Osteoblast (primary cell): ENCODE results near the gene KLHL29. TPM values are rescaled to one million over a fixed set of nuclear protein-coding genes. Genes with fewer than 3 reads are reported as not detected.
"Not testable (repeated sequence)": the region's sequence is repeated elsewhere in the genome, so short reads cannot be mapped to it uniquely, and the experiment has no call there.

Experiments
- DNase-seq: peaks from one replicate; pipeline ENCODE4 v3.0.0; 2011; ENCODE audit warnings: low spot score, mixed read lengths; ENCODE audit not compliant: insufficient read length; ENCODE audit errors: missing footprints
- H2AFZ ChIP-seq: 2 replicates; pipeline ENCODE4 v1.6.0; 2011; ENCODE audit warnings: mild to moderate bottlenecking, low read length
- H3K27ac ChIP-seq: 2 replicates; pipeline ENCODE4 v1.5.1; 2011; ENCODE audit warnings: mild to moderate bottlenecking, low read depth, low read length, moderate library complexity
- H3K27me3 ChIP-seq: 2 replicates; pipeline ENCODE4 v1.6.0; 2012; ENCODE audit warnings: mild to moderate bottlenecking, control low read depth, inconsistent platforms, low read length, moderate library complexity; ENCODE audit not compliant: insufficient read depth
- H3K36me3 ChIP-seq: 2 replicates; pipeline ENCODE4 v1.5.1; 2011; ENCODE audit warnings: mild to moderate bottlenecking, low read length, control low read depth, moderate library complexity; ENCODE audit not compliant: insufficient read depth
- H3K4me1 ChIP-seq: 2 replicates; pipeline ENCODE4 v1.5.1; 2011; ENCODE audit warnings: mild to moderate bottlenecking, low read length, control low read depth, moderate library complexity; ENCODE audit not compliant: insufficient read depth
- H3K4me2 ChIP-seq: 2 replicates; pipeline ENCODE4 v1.6.0; 2011; ENCODE audit warnings: mild to moderate bottlenecking, low read length; ENCODE audit not compliant: insufficient read depth
- H3K4me3 ChIP-seq: fragments of 200-600 bp; sonication (generic); 3 replicates; pipeline ENCODE4 v1.5.1; 2012; ENCODE audit warnings: mild to moderate bottlenecking, low read length, inconsistent platforms; ENCODE audit not compliant: insufficient read depth
- H3K79me2 ChIP-seq: 2 replicates; pipeline ENCODE4 v1.6.0; 2012; ENCODE audit warnings: mild to moderate bottlenecking, low read length, control low read depth, inconsistent platforms; ENCODE audit not compliant: insufficient read depth
- H3K9me3 ChIP-seq: 2 replicates; pipeline ENCODE4 v1.5.1; 2011; ENCODE audit warnings: low read depth, low read length, control low read depth
- H4K20me1 ChIP-seq: 2 replicates; pipeline ENCODE4 v1.6.0; 2012; ENCODE audit warnings: mild to moderate bottlenecking, low read length, control low read depth; ENCODE audit not compliant: insufficient read depth
- total RNA-seq: library from RNA; depleted of rRNA; stranded (reverse); fragments of >200 nt; gene quantifications from 2 replicates; pipeline ENCODE4 v1.2.3, GENCODE V29; 2012
- TF ChIP-seq, protein P1 (sequence below): IDR thresholded peaks from 2 replicates; pipeline ENCODE4 v1.5.1; 2011; ENCODE audit warnings: mild to moderate bottlenecking, low read depth, low read length, moderate library complexity; ENCODE audit errors: extremely low read depth

Gene KLHL29
- total RNA-seq, 1 donor: 3.3 TPM

DNA sequence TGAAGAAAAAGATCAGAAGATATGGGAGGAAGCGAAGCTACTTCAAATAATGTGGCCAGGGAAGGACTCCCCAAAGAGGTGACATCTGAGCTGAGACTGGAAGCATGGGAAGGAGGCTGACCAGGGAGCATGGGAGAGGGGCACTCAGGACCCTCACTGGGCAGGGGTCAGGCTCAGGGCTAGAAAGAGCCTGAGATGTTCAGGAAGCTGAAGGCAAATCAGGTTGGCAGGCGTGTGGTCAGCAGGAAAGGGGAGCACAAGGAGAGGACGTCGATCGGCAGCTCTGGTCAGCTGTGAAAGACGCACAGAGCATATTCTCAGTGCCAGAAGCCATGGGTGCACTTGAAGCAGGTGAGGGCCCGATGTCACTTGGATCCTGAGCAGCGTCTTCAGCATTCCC lies 38.2 kb upstream of the KLHL29 start:
- Histone ChIP-seq H3K36me3 (no peaks in the 10 kb centered on the region), H2AFZ (no peak overlapping the region), H3K4me3 (no peak overlapping the region), H3K4me2 (no peak overlapping the region), H3K27me3 (no peaks in the 10 kb centered on the region), H3K9me3 (no peaks in the 10 kb centered on the region), H4K20me1 (no peaks in the 10 kb centered on the region), H3K4me1 (peaks cover 6% of the 10 kb centered on the region), H3K27ac (no peak overlapping the region), H3K79me2 (no peaks in the 10 kb centered on the region)
- no peak for DNase-seq
- TF ChIP-seq, protein P1, sequence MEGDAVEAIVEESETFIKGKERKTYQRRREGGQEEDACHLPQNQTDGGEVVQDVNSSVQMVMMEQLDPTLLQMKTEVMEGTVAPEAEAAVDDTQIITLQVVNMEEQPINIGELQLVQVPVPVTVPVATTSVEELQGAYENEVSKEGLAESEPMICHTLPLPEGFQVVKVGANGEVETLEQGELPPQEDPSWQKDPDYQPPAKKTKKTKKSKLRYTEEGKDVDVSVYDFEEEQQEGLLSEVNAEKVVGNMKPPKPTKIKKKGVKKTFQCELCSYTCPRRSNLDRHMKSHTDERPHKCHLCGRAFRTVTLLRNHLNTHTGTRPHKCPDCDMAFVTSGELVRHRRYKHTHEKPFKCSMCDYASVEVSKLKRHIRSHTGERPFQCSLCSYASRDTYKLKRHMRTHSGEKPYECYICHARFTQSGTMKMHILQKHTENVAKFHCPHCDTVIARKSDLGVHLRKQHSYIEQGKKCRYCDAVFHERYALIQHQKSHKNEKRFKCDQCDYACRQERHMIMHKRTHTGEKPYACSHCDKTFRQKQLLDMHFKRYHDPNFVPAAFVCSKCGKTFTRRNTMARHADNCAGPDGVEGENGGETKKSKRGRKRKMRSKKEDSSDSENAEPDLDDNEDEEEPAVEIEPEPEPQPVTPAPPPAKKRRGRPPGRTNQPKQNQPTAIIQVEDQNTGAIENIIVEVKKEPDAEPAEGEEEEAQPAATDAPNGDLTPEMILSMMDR: no peak

DNA sequence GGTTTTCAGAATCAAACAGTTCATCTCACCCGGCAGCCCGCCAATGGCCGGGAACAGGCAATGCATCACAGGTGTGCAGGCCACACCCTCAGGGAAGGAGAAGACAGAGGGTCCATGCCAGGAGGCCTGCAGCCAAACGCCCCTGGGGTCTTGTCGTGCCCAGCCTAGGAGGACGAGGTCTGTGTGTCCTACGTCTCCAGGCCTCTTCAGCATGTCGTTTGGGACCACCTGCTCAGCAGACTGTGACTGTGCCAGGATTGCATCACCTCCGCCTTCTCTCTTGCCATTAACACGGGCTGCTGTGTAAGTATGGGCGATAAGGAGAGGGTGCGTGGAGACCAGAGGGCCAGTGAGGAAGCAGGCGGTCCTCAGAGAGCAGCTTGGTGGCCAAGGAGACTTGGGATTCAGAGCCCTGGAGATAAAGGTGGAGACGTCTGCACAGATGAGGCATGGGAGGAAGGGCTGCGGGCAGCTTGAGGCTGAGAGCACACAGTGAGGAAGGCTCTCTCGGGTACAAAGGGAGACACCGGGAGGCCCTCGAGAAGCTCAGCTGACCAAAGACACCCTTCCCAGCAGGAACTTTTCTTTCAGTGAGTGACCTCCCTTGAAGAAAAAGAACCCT lies 37.4 kb upstream of the KLHL29 start:
- Histone ChIP-seq H3K27me3 (no peaks in the 10 kb centered on the region), H3K79me2 (no peaks in the 10 kb centered on the region), H3K9me3 (no peaks in the 10 kb centered on the region), H2AFZ (no peak overlapping the region), H4K20me1 (no peaks in the 10 kb centered on the region), H3K4me2 (no peak overlapping the region), H3K36me3 (no peaks in the 10 kb centered on the region), H3K4me3 (no peak overlapping the region), H3K4me1 (peaks cover 10% of the 10 kb centered on the region), H3K27ac (no peak overlapping the region)
- TF ChIP-seq, protein P1: no peak
- no peak for DNase-seq

DNA sequence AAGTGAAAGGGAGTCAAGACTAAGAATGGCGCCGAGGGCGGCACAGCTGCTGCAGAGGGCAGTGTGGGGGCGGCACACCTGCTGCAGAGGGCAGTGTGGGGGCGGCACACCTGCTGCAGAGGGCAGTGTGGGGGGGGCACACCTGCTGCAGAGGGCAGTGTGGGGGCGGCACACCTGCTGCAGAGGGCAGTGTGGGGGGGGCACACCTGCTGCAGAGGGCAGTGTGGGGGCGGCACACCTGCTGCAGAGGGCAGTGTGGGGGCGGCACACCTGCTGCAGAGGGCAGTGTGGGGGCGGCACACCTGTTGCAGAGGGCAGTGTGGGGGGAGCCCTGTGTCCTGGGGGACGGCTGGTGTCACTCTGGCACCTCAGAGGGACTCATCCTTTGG lies 36.9 kb upstream of the KLHL29 start:
- H3K4me1 ChIP-seq: peaks cover 10% of the 10 kb centered on the region
- H3K79me2 ChIP-seq, H2AFZ ChIP-seq, H3K27me3 ChIP-seq, H3K4me3 ChIP-seq, H4K20me1 ChIP-seq, H3K4me2 ChIP-seq, H3K36me3 ChIP-seq, DNase-seq, H3K27ac ChIP-seq, H3K9me3 ChIP-seq: not testable (repeated sequence)

DNA sequence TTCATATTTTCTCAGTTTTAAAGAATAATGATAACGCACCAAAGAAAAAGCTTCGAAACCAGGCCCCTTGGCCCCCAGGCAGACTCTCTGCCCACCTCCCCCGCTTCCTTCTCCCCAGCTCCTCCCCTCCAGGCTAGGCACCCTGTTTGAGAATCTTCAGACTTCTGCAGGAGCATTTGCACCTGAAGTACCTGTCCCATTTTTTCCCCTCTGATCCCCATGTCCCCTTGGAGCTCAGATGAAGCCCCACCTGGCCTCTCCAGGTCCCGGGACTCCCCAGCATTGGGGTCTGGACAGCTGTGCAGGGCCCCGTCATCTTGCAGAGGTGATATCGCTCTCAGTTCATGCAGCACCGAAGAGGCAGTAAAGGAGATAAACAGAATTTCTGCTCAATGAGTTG lies 35.5 kb upstream of the KLHL29 start:
- H3K36me3 ChIP-seq: no peaks in the 10 kb centered on the region
- DNase-seq: no peak

More for the DNA sequence above, 35.5 kb upstream of the KLHL29 start:
- no peak overlapping the region for H2AFZ ChIP-seq
- no peaks in the 10 kb centered on the region for H3K9me3 ChIP-seq
- TF ChIP-seq, protein P1: no peak
- H3K4me1 ChIP-seq: peaks cover 10% of the 10 kb centered on the region
- no peaks in the 10 kb centered on the region for H3K27me3 ChIP-seq
- H3K4me2 ChIP-seq: no peak overlapping the region
- no peaks in the 10 kb centered on the region for H4K20me1 ChIP-seq
- H3K27ac ChIP-seq: no peak overlapping the region
- H3K79me2 ChIP-seq: no peaks in the 10 kb centered on the region
- no peak overlapping the region for H3K4me3 ChIP-seq
